ENCODE measurements around the gene NSD2. TPM values are rescaled to one million over a fixed set of nuclear protein-coding genes. Genes with fewer than 3 reads are reported as not detected.

NSD2 gene
- total RNA-seq, 1 experiment from 2014 or later: 136 TPM

DNA sequence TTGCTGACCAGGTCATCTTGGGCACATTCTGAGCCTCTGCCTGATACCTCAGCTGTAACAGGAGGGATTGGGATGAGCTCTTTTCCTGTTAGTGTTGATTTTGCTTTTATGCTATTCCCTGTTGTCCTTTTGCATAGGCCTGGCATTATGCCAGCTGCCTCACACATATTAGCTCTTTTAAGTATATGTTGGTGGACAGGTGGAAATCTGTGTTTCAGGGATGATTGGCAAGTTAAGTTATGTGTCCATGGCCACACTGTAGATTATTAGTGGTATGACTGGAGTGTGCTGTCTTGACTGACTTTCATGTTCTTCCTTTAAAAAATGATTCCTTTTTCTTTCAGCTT is 28.9 kb downstream of the NSD2 start:
- no peaks in the 10 kb centered on the region for H4K20me1 ChIP-seq (ENCODE audit: control insufficient read depth, insufficient read depth, insufficient read length)
- H3T11ph ChIP-seq (ENCODE audit: low read length): no peak overlapping the region
- H3K79me2 ChIP-seq (ENCODE audit: insufficient read depth, low read length): peaks cover 10% of the 10 kb centered on the region; the same call in 1 of the 2 replicates

More for the DNA sequence above, 28.9 kb downstream of the NSD2 start:
- TF ChIP-seq, protein P1, sequence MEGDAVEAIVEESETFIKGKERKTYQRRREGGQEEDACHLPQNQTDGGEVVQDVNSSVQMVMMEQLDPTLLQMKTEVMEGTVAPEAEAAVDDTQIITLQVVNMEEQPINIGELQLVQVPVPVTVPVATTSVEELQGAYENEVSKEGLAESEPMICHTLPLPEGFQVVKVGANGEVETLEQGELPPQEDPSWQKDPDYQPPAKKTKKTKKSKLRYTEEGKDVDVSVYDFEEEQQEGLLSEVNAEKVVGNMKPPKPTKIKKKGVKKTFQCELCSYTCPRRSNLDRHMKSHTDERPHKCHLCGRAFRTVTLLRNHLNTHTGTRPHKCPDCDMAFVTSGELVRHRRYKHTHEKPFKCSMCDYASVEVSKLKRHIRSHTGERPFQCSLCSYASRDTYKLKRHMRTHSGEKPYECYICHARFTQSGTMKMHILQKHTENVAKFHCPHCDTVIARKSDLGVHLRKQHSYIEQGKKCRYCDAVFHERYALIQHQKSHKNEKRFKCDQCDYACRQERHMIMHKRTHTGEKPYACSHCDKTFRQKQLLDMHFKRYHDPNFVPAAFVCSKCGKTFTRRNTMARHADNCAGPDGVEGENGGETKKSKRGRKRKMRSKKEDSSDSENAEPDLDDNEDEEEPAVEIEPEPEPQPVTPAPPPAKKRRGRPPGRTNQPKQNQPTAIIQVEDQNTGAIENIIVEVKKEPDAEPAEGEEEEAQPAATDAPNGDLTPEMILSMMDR (conservative IDR thresholded peaks at IDR 0.05): no peak
- H3K23ac ChIP-seq (ENCODE audit: insufficient read length, low read depth, low read length): no peak overlapping the region
- Mint-ChIP-seq H3K27me3 (ENCODE audit: low read depth) (peaks cover 1% of the 10 kb centered on the region; the same call in 1 of the 2 replicates), H3K36me3 (ENCODE audit: insufficient read depth in 1 of 3, low read depth in 3 of 3) (peaks cover 28 to 49% (median 45%) of the 10 kb centered on the region in 3 experiments; a peak in 6 of 7 replicates), H3K4me1 (peaks cover 5 to 10% of the 10 kb centered on the region in 2 experiments), H3K27ac (no peak overlapping the region), H3K4me3 (no peak overlapping the region), H3K9me3 (no peaks in the 10 kb centered on the region)
- no peak overlapping the region for H3K9ac ChIP-seq (ENCODE audit: extremely low read depth, insufficient read length, low read length)
- H2BK12ac ChIP-seq (ENCODE audit: insufficient read length, low read depth, low read length): no peak overlapping the region
- no peaks in the 10 kb centered on the region for H3K4me1 ChIP-seq (ENCODE audit: insufficient read depth, low read length)
- no peak overlapping the region for H2BK5ac ChIP-seq (ENCODE audit: insufficient read length, low read length)
- H3K56ac ChIP-seq (ENCODE audit: insufficient read length, low read depth, low read length): no peak overlapping the region
- no peak overlapping the region for H2BK120ac ChIP-seq (ENCODE audit: low read depth, low read length, poor library complexity, severe bottlenecking)
- H2AK5ac ChIP-seq (ENCODE audit: insufficient read length, low read length): no peak overlapping the region
- no peak overlapping the region for H4K91ac ChIP-seq (ENCODE audit: insufficient read length, low read depth, low read length)
- no peak overlapping the region for H3K4ac ChIP-seq (ENCODE audit: low read depth, low read length)
- H3K9me3 ChIP-seq (ENCODE audit: control insufficient read depth, low read depth, low read length): no peaks in the 10 kb centered on the region
- DNase-seq: no peak
- H4K8ac ChIP-seq (replicated peaks; ENCODE audit: insufficient read length, low read depth, low read length): no peak overlapping the region
- no peak overlapping the region for H4K5ac ChIP-seq (ENCODE audit: insufficient read length, low read depth, low read length)
- no peak overlapping the region for H3K4me2 ChIP-seq (ENCODE audit: insufficient read depth, insufficient read length, low read length)
- H2AFZ ChIP-seq (ENCODE audit: low read length): no peak overlapping the region
- H3K27ac ChIP-seq (ENCODE audit: insufficient read length, low read depth, low read length): no peak overlapping the region
- H2BK15ac ChIP-seq (ENCODE audit: low read depth, low read length): no peak overlapping the region
- H3K79me1 ChIP-seq (ENCODE audit: insufficient read depth, low read depth, low read length, poor library complexity, severe bottlenecking): peaks cover 3% of the 10 kb centered on the region
- H3K18ac ChIP-seq (ENCODE audit: insufficient read length, low read depth, low read length): no peak overlapping the region
- no peak overlapping the region for H2BK20ac ChIP-seq (ENCODE audit: low read depth, low read length, poor library complexity, severe bottlenecking)
- H3K27me3 ChIP-seq (ENCODE audit: insufficient read depth, low read length): no peaks in the 10 kb centered on the region
- H3K14ac ChIP-seq (ENCODE audit: insufficient read depth, low read length): no peak overlapping the region
- H3K23me2 ChIP-seq (ENCODE audit: insufficient read length, low read depth, low read length, poor library complexity, severe bottlenecking): no peaks in the 10 kb centered on the region

Measured in H9 (cell line).